Measurements from ENCODE around the gene NCAPG. TPM values are rescaled to one million over a fixed set of nuclear protein-coding genes. Genes with fewer than 3 reads are reported as not detected.

NCAPG gene
- polyA plus RNA-seq, 3 donors, result not detected

GRCh38 chr4:17771284-17771908, 39.4 kb upstream of the NCAPG start:
- no peak overlapping the region for H3K9ac ChIP-seq (ENCODE audit: insufficient read depth, low read length, poor library complexity, severe bottlenecking)
- peaks cover 1 to 2% (median 1%) of the 10 kb centered on the region in 3 donors for H3K27me3 Mint-ChIP-seq (ENCODE audit: low read depth in 3 of 3)
- WGBS (ENCODE audit: insufficient coverage), result 94% methylated on average over 6 of the region's 8 CpGs
- no peak overlapping the region for H3K4me3 Mint-ChIP-seq
- no peak overlapping the region for H3K4me2 ChIP-seq (replicated peaks; ENCODE audit: extremely low read depth, low read length, poor library complexity, severe bottlenecking)
- no peak overlapping the region for H3K27ac Mint-ChIP-seq
- H3K27ac ChIP-seq (ENCODE audit: low read depth in 1 of 2, low read length in 2 of 2), result no peak overlapping the region
- H3K9me3 Mint-ChIP-seq, result peaks cover 0 to 8% (median 2%) of the 10 kb centered on the region in 7 donors
- no peaks in the 10 kb centered on the region for H3K36me3 ChIP-seq (replicated peaks in 1 of 2; ENCODE audit: control insufficient read depth in 1 of 2, insufficient read depth in 2 of 2, low read length in 2 of 2)
- no peaks in the 10 kb centered on the region for H3K4me1 Mint-ChIP-seq
- no peaks in the 10 kb centered on the region for H3K27me3 ChIP-seq (ENCODE audit: control insufficient read depth in 2 of 2, insufficient read depth in 2 of 2, low read length in 2 of 2)
- H2AFZ ChIP-seq (ENCODE audit: insufficient read depth, low read depth, low read length, poor library complexity, severe bottlenecking), result no peak overlapping the region
- no peaks in the 10 kb centered on the region for H3K36me3 Mint-ChIP-seq
- no peak for TF ChIP-seq CTCF (IDR thresholded peaks at IDR 0.05)
- no peak overlapping the region for H3K4me3 ChIP-seq (replicated peaks in 1 of 3; ENCODE audit: low read depth in 2 of 3, low read length in 3 of 3)
- H3K79me2 ChIP-seq (ENCODE audit: insufficient read depth, low read length), result no peaks in the 10 kb centered on the region
- H3K4me1 ChIP-seq (ENCODE audit: control insufficient read depth in 1 of 2, insufficient read depth in 2 of 2, low read length in 2 of 2), result no peaks in the 10 kb centered on the region
- intact Hi-C loops (cut with micrococcal nuclease), result no loop called here
- H3K9me3 ChIP-seq (replicated peaks in 1 of 2; ENCODE audit: control insufficient read depth in 1 of 2, insufficient read depth in 1 of 2, low read length in 2 of 2), result peaks cover 5 to 8% of the 10 kb centered on the region in 2 donors
- no peaks in the 10 kb centered on the region for H4K20me1 ChIP-seq (ENCODE audit: insufficient read depth, low read length)
- DNase-seq, result no peak

GRCh38 chr4:17773135-17773698, 37.6 kb upstream of the NCAPG start:
- Histone ChIP-seq H4K20me1 (ENCODE audit: insufficient read depth, low read length) (no peaks in the 10 kb centered on the region), H3K4me1 (ENCODE audit: control insufficient read depth in 1 of 2, insufficient read depth in 2 of 2, low read length in 2 of 2) (no peaks in the 10 kb centered on the region), H3K9me3 (replicated peaks in 1 of 2; ENCODE audit: control insufficient read depth in 1 of 2, insufficient read depth in 1 of 2, low read length in 2 of 2) (no peaks in the 10 kb centered on the region), H2AFZ (ENCODE audit: insufficient read depth, low read depth, low read length, poor library complexity, severe bottlenecking) (no peak overlapping the region), H3K4me2 (replicated peaks; ENCODE audit: extremely low read depth, low read length, poor library complexity, severe bottlenecking) (no peak overlapping the region), H3K27ac (ENCODE audit: low read depth in 1 of 2, low read length in 2 of 2) (no peak overlapping the region), H3K27me3 (ENCODE audit: control insufficient read depth in 2 of 2, insufficient read depth in 2 of 2, low read length in 2 of 2) (peaks cover 0 to 2% of the 10 kb centered on the region in 2 donors), H3K79me2 (ENCODE audit: insufficient read depth, low read length) (no peaks in the 10 kb centered on the region), H3K4me3 (replicated peaks in 1 of 3; ENCODE audit: low read depth in 2 of 3, low read length in 3 of 3) (no peak overlapping the region), H3K36me3 (replicated peaks in 1 of 2; ENCODE audit: control insufficient read depth in 1 of 2, insufficient read depth in 2 of 2, low read length in 2 of 2) (no peaks in the 10 kb centered on the region), H3K9ac (ENCODE audit: insufficient read depth, low read length, poor library complexity, severe bottlenecking) (no peak overlapping the region)
- intact Hi-C loops (cut with micrococcal nuclease), result no loop called here
- 83% methylated on average over 1 of the region's 10 CpGs for WGBS (ENCODE audit: insufficient coverage)
- no peak for TF ChIP-seq CTCF (IDR thresholded peaks at IDR 0.05)
- peak overlapping the region in 1 of 7 donors; percentile 50 for H3K27ac Mint-ChIP-seq
- H3K36me3 Mint-ChIP-seq, result no peaks in the 10 kb centered on the region
- peaks cover 0 to 5% (median 2%) of the 10 kb centered on the region in 7 donors for H3K9me3 Mint-ChIP-seq
- H3K4me3 Mint-ChIP-seq, result no peak overlapping the region
- DNase-seq, result no peak
- H3K27me3 Mint-ChIP-seq (ENCODE audit: low read depth in 3 of 3), result peaks cover 2 to 5% (median 4%) of the 10 kb centered on the region in 3 donors
- no peaks in the 10 kb centered on the region for H3K4me1 Mint-ChIP-seq
